NCI-H1436 treated with DMSO at 0.1 percent for 48 hours (cell line): ENCODE data around the gene CRKL.
"Not testable (repeated sequence)": the region's sequence is repeated elsewhere in the genome, so short reads cannot be mapped to it uniquely, and the experiment has no call there.

Source experiments
- DNase-seq: peaks from one replicate; lab custom pipeline; 2025; lab: John Stamatoyannopoulos, UW

CRKL gene

GRCh38 chr22:20933910-20934309 is 16.7 kb downstream of the CRKL start:
- no peak for DNase-seq

- not testable (repeated sequence) for DNase-seq
These were observed 17.8 kb downstream of the CRKL start for GRCh38 chr22:20935049-20935448.

GRCh38 chr22:20935780-20936539 is 18.8 kb downstream of the CRKL start:
- DNase-seq = not testable (repeated sequence)

GRCh38 chr22:20937031-20937793 is 20.0 kb downstream of the CRKL start:
- DNase-seq = no peak

- no peak for DNase-seq
These were observed 20.8 kb downstream of the CRKL start for GRCh38 chr22:20937794-20938671.

- DNase-seq = not testable (repeated sequence)
These were observed 22.4 kb downstream of the CRKL start for GRCh38 chr22:20939457-20940185.

GRCh38 chr22:20940186-20940651 is 23.0 kb downstream of the CRKL start:
- DNase-seq = no peak

- no peak for DNase-seq
These were observed 23.7 kb downstream of the CRKL start for GRCh38 chr22:20940904-20941385.

- not testable (repeated sequence) for DNase-seq
These were observed 25.1 kb downstream of the CRKL start for GRCh38 chr22:20942203-20942902.

- DNase-seq = no peak
These were observed 26.1 kb downstream of the CRKL start for GRCh38 chr22:20943104-20943933.

- no peak for DNase-seq
These were observed 26.8 kb downstream of the CRKL start for GRCh38 chr22:20944042-20944441.

GRCh38 chr22:20945578-20945934 is 28.3 kb downstream of the CRKL start:
- no peak for DNase-seq

GRCh38 chr22:20946080-20946986 is 29.1 kb downstream of the CRKL start:
- no peak for DNase-seq

- DNase-seq = no peak
These were observed 29.8 kb downstream of the CRKL start for GRCh38 chr22:20946991-20947390.

- DNase-seq = no peak
These were observed 31.2 kb downstream of the CRKL start for GRCh38 chr22:20948450-20948849.

- DNase-seq = no peak
These were observed 31.8 kb downstream of the CRKL start for GRCh38 chr22:20948989-20949388.

GRCh38 chr22:20949698-20950183 is 32.5 kb downstream of the CRKL start:
- no peak for DNase-seq

GRCh38 chr22:20951151-20951931 is 34.1 kb downstream of the CRKL start:
- no peak for DNase-seq
